HL-60/S4 treated with retinoic acid at 250 ng/mL for 4 days and 3 days (cell line): ENCODE measurements around the gene ATXN3.
"Not testable (repeated sequence)": the region's sequence is repeated elsewhere in the genome, so short reads cannot be mapped to it uniquely, and the experiment has no call there.

Experiments
- in situ Hi-C: fragments of 300-500 bp; cut with MboI; formaldehyde crosslinking; loops from 2 replicates; pipeline ENCODE4 v1.7.0; 2022; ENCODE audit warnings: low sequenced_read_pairs

ATXN3 gene

GRCh38 chr14:92088494-92088893 is 17.9 kb downstream of the ATXN3 start:
- in situ Hi-C loops: no loop called here

GRCh38 chr14:92074555-92074954 is 31.8 kb downstream of the ATXN3 start:
- in situ Hi-C loops: no loop called here

- in situ Hi-C loops: no loop called here
Measured at GRCh38 chr14:92058006-92058917, 48.1 kb downstream of the ATXN3 start.

DNA sequence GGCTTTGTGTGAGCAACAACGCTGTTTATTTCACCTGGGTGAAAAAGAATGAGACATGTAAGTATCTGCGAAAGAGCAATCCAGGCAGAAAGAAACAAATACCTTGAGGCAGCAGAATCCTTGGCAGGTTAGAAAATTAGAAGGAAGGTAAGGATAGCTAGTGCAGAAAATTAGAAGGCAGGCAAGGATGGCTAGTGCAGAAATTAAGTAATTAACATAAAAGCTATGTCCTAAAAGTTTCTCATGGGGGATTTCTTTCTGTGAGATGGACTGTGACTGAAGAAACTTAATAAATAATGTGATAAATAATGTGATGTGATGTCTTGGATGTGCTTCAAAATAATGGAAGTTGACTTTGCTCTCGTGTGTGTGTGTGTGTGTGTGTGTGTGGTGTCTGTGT is 56.6 kb downstream of the ATXN3 start:
- in situ Hi-C loops: no loop called here

DNA sequence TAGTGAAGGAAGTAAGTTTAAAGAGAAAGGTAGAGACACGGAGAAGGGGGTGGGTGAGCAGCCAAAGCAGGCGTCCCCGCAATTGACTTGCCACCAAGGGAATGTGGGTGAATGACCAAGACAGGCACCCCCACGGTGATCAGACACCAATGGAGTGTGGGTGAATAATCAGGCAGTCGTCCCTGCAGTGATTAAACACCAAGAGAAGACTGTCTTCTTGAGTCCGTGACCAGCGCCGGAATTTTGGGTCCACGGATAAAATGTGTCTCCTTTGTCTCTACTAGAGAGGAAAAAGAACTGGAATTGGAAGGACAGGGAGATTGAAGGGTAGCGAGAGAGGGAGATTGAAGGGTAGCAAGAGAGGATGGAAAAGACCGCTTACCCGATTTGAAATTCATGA is 57.2 kb downstream of the ATXN3 start:
- in situ Hi-C loops: not testable (repeated sequence)

- in situ Hi-C loops: not testable (repeated sequence)
Measured at GRCh38 chr14:92045904-92046303, 60.5 kb downstream of the ATXN3 start.

GRCh38 chr14:92041766-92042165 is 64.6 kb downstream of the ATXN3 start:
- in situ Hi-C loops: not testable (repeated sequence)

- in situ Hi-C loops: no loop called here
Measured at GRCh38 chr14:92041203-92041602, 65.2 kb downstream of the ATXN3 start.

- in situ Hi-C loops: no loop called here
Measured at GRCh38 chr14:92040431-92041051, 65.8 kb downstream of the ATXN3 start.

GRCh38 chr14:92039719-92040430 is 66.5 kb downstream of the ATXN3 start, which contains the start of gene TRIP11:
TRIP11 (minus strand) TSS chr14:92040059; CDS start chr14:92039685, 374 bp downstream.
- in situ Hi-C loops: no loop called here

DNA sequence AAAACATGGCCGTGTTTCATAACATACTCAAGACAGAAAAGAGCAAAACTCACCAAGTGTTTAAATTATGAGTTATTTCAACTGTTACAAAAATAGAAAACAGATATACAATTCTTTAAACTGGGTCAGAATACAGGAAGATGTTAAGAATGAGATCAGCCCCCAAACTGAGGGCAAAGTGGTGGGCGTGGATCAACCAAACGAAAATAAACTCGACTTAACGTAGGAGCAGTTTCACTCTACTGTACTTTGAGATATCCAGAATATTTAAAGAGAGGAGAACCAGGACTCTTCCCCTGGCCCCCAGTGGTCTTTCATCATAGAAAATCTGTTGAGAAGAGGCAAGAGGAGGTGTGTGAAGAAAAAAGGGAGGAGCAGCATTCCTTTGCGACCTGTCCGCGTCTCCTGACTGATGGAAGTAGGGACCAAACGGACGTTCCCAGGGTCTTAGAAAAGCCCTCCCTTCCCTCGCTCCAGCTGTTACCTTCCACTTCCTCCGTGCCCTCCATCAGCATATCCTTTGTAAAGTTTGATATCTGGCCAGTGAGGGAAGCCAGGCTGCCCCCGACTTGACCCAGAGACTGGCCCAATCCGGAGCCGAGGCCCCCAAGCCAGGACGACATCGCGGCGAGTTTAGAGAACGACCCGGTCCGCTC is 67.2 kb downstream of the ATXN3 start:
- in situ Hi-C loops: no loop called here

DNA sequence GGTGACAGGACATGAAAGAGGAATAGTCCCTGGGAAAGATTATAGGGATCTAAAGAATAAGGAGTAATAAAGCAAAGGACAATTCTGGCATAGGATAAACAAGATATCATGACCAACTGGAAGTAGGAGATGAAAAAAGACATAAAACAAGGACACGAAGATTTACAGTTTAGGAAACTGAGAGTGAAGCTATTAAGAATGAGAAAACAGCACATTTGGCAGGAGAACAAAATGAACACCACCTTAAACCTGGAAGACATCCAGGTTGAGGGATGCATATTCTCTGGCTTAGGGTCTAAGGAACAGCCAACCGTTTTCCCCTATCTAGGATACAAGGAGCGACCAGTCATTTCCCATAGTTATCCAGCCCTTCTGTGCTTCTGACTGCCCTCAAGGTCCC is 68.4 kb downstream of the ATXN3 start:
- in situ Hi-C loops: no loop called here

- in situ Hi-C loops: no loop called here
Measured at GRCh38 chr14:92035890-92036289, 70.5 kb downstream of the ATXN3 start.

DNA sequence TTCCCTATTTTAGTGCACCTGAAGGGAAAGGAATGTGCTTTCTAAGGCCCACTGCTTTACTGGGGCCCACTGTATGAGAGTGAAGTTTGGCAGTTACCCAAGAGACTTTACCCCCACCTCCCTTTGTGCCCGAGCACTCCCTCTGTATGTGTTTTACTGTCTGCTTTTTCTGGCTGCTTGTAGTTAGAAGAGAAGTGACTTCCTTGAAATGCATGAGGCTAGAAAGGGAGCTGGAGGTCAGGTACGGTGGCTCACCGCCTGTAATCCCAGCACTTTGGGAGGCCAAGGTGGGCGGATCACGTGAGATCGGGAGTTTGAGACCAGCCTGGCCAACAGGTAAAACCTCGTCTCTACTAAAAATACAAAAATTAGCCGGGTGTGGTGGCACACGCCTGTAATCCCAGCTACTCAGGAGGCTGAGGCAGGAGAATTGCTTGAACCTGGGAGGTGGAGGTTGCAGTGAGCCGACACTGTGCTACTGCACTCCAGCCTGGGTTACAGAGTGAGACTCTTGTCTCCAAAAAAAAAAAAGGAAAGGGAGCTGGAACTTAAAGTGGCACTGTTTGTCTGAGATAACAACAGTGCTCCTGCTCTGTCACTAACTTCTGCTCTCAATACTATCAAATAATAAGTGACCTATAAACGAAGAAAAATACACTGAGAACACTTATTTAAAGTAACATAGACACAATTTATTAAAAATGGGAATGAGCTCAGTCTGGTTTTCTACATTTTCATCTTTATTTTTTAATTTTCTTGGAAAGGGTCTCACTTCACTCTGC is 72.3 kb downstream of the ATXN3 start:
- in situ Hi-C loops: no loop called here

GRCh38 chr14:92033433-92033832 is 72.9 kb downstream of the ATXN3 start:
- in situ Hi-C loops: no loop called here

DNA sequence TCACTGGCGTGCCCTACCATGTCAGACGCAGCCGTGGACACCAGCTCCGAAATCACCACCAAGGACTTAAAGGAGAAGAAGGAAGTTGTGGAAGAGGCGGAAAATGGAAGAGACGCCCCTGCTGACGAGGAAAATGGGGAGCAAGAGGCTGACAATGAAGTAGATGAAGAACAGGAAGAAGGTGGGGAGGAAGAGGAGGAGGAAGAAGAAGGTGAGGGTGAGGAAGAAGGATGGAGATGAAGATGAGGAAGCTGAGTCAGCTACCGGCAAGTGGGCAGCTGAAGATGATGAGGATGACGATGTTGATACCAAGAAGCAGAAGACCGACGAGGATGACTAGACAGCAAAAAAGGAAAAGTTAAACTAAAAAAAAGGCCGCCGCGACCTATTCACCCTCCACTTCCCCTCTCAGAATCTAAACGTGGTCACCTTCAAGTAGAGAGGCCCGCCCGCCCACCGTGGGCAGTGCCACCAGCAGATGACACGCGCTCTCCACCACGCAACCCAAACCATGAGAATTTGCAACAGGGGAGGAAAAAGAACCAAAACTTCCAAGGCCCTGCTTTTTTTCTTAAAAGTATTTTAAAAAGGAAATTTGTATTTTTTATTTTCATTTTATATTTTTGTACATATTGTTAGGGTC is 79.7 kb downstream of the ATXN3 start:
- in situ Hi-C loops: no loop called here

DNA sequence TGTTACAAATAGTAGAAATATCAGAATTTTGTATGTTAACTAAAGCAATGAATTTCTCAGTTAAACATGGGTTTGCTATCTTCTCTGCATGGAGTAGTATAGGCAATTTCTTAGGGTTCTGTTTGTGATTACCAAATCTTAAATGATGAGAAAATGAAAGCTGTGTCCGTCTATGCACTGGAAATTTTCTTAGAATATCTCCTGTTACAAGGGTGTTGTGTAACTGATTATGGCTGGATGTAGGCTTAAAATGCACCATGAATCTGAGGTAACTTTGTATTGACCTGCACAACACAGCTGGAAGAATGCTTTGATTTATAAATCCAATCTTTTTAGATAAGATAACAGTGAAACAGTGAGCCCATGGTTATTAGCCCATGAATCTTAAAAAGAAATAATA is 84.3 kb downstream of the ATXN3 start:
- in situ Hi-C loops: no loop called here

- in situ Hi-C loops: no loop called here
Measured at GRCh38 chr14:92021523-92021922, 84.9 kb downstream of the ATXN3 start.

DNA sequence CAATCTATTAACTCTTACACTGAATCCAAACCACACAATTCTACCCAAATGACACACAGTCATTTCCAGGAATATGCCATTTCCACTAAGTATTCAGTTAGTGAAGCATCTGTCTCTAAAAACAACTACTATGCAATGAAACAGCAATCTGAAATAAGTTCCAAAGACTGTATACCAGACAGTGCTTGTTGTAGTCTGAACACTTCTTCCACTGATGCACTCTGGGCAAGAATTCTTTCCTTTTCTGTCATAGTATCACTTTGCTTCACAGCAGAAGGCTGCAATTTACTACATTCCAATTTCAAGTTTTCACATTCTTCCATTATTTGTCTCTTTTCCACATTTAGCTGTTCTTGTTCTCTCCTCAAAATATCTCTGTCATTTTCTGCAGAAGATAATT is 92.3 kb downstream of the ATXN3 start:
- in situ Hi-C loops: no loop called here
